ENCODE data around the gene ANKRD24.

GRCh38 chr19:4196587-4197148 is 14.2 kb downstream of the ANKRD24 start:
- no peak for TF ChIP-seq CTCF (IDR thresholded peaks at IDR 0.05)
- no peak for TF ChIP-seq POLR2A (IDR thresholded peaks at IDR 0.05)

Measured in thyroid gland (tissue), 4 donors.